Activated CD8-positive, alpha-beta memory T cell treated with anti-CD3 and anti-CD28 coated beads for 36 hours (primary cell): ENCODE data around the gene TIGD3. TPM values are rescaled to one million over a fixed set of nuclear protein-coding genes. Genes with fewer than 3 reads are reported as not detected.

Source experiments
- CTCF ChIA-PET: fragments of 350-600 bp; sonication (Branson Sonifier 250); formaldehyde crosslinking; loops from one replicate; lab custom pipeline; 2021; ENCODE audit warnings: antibody characterized with exemption; lab: Charles Lee
- POLR2A ChIA-PET: fragments of 350-600 bp; sonication (Branson Sonifier 250); formaldehyde crosslinking; loops from one replicate; lab custom pipeline; 2021; ENCODE audit warnings: antibody characterized with exemption; lab: Charles Lee
- total RNA-seq, 2 experiments: library from RNA; stranded (reverse); gene quantifications; one replicate each; pipeline ENCODE4 v1.2.3, GENCODE V29; 2021

The TIGD3 gene
- total RNA-seq, 2 experiments from 2014 or later = 0.65 TPM

DNA sequence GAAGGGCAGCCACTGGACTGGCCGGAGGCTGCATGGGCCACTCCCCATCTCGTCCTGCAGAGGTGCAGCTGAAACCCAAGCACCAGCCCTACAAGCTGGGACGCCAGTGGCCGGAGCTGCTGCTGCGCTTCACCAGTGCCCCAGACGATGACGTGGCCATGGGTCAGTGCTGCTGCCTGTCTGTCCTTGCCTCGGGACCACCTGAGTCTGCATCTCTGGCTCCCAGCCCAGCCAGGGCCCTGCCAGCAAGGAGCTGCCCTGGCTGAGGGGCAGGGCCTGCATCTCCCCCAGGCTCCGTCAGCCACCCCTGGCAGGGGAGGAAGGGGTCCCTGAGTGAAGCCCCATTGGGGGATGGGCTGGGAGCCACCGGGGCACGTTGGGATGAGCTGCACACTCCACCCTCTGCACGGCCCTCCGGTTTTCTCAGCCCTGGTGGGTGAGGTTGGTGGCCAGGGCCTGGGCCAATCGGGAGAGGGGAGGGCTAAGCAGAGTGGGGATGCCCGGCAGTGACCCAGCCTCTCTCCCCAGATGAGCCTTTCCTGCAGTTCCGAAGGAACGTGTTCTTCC is 39.0 kb downstream of the TIGD3 start:
- POLR2A ChIA-PET = no interaction called here
- CTCF ChIA-PET = interaction anchor here (1.0 kb wide), 1 partner anchor 32 kb away, joined by 3 read pairs; no protein-coding TSS in a partner anchor

DNA sequence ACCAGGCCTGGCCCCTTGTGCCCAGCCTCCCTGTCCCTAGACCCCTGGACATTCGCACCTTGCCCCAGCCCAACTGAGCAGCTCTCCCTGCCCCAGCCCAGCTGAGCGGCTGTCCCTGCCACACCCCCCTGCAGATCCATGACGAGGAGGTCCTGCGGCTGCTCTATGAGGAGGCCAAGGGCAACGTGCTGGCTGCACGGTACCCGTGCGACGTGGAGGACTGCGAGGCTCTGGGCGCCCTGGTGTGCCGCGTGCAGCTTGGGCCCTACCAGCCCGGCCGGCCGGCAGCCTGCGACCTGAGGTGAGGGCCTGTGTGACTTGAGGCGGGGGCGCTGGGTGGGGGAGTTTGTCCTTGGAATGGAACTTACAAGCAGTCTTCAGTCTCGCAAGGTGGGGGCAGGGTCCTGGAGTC is 39.6 kb downstream of the TIGD3 start:
- ChIA-PET POLR2A (no interaction called here), CTCF (interaction anchor here (1.0 kb wide), 1 partner anchor 32 kb away, joined by 3 read pairs; no protein-coding TSS in a partner anchor)

DNA sequence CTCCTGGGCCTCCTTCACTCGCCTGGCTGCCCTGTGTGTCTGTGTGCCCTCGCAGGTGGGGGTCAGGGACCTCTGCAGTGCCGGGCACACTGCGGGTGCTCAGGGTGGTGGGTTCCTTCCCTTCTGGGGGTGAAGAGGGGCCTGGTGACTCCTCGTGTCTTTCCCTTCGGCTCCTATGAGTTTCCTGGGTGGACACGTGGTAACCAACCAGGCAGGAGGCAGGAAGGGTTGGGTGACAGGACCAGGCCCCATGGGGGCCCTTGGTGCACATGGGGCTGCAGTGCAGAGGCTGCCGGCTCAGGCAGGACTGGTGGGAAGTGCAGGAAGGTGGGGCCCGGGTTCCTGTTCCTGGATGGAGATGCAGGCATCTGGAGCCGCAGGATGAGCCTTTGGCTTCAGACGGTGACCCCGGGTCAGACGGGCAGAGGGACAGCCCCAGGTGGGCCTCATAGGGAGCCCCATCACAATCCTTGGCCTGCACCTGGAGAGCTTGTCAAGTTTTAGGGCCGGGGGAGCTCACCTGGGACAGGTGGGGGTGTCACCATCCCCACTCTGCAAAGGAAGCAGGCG is 41.5 kb downstream of the TIGD3 start:
- ChIA-PET POLR2A (no interaction called here), CTCF (interaction anchor here (0.5 kb wide), 1 partner anchor 132 kb away, joined by 3 read pairs; no protein-coding TSS in a partner anchor)

DNA sequence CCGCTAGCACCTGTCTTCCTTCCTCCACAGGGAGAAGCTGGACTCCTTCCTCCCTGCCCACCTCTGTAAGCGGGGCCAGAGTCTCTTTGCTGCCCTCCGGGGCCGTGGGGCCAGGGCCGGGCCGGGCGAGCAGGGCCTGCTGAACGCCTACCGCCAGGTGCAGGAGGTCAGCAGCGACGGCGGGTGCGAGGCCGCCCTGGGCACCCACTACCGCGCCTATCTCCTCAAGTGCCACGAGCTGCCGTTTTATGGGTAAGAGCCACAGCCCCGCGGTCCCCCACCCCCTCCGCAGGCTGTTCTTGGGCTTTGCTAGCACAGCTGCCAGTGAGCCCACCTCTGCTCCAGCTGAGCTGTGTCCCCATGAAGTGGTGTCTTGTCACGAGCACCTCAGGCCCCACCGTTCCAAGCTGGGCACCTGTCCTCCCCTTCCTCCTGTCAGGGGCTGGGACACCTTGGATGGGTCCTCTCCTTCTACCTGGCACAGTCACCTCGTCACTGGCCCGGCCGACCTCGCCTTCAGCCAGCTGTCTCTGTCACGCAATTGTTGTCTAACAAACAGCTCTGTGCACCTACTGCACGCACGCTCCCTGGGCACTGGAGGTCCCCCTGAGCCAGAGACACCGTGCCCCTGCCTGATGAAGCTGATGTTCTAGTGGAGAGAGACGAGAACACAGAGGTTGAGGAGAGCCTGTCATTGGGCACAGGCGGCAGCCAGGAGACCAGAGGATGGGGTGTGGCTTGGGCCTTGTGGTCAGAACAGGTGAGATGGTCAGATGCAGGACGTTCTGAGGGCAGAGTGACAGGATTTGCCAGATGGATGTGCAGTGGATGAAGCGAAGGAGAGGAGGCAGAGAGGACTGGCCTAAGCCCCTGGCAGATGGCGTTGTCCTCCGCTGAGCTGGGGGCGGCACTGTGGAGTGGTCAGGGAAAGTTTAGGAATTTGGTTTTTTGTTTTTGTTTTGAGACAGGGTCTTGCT is 42.5 kb downstream of the TIGD3 start:
- CTCF ChIA-PET = interaction anchor here (1.2 kb wide), 1 partner anchor 19 kb away, joined by 3 read pairs; no protein-coding TSS in a partner anchor
- POLR2A ChIA-PET = interaction anchor here (0.7 kb wide), 1 partner anchor 14 kb away, joined by 3 read pairs; no protein-coding TSS in a partner anchor

DNA sequence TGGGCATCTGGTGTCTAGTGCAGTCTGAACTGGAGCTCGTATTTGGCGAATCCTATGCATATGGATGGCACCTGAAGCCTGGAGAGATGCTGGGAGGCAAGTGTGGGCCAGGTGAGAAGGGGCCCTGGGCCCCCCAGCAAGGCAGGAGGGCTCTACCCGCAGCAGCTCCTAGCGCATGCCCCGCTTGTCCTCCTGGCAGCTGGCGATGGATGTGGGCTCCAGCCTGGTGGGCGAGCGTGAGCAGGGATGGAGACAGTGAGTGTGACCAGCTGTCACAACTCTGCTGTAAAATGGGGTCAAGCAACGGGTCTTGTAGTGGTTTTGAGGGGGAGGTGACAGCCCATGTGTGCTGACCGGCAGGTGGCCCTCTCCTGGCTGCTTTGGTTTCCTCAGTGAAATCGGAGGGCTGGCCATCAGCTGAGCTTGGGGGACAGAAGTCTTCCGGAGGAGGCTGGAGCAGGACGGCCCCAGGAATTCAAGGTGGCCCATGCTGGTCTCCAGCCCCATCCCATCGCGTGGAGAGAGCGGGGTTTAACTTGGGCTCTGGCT is 43.9 kb downstream of the TIGD3 start:
- ChIA-PET POLR2A (interaction anchor here (0.6 kb wide), 1 partner anchor 9 kb away, joined by 3 read pairs; no protein-coding TSS in a partner anchor), CTCF (no interaction called here)

DNA sequence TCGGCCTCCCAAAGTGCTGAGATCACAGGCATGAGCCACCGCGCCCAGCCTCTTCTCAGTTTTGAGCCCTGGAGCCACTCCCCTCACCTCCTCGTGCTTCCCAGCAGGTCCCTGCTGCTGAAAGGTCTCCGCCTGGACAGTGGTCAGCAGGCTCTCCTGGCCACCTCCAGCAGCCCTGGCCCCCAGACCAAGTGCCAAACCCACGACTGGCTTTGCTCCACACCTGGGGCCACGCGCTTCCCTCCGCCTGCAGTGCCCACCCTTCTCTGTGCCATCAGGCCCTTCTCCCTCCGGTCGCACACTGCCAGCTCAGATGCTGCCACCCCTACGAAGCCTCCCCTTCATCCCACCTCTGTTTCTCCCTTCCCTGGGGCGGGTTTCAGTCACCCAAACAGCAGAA is 44.7 kb downstream of the TIGD3 start:
- ChIA-PET CTCF (interaction anchor here (0.7 kb wide), 1 partner anchor 233 kb away, joined by 4 read pairs; no protein-coding TSS in a partner anchor), POLR2A (interaction anchor here (0.6 kb wide), 1 partner anchor 15 kb away, joined by 3 read pairs; no protein-coding TSS in a partner anchor)

DNA sequence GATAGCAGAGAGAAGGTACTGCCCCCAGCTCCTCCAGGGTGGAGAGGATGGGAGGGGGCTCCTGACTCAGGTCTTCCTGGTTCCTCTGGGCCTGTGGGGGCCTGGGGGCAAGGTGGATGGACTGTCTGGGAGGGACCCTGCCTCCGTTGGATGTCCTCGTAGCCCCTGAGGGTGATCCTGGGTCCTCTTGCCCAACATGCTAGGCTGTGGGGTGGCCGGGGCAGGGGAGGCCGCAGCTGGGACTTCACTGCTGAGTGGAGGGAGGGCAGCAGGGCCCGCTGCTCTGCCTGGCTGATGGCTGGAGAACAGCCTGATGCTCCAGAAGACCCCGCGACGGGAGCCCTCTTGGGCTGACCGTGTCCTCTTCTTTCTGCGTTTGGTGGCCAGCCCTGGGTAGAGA is 45.3 kb downstream of the TIGD3 start:
- ChIA-PET CTCF (no interaction called here), POLR2A (interaction anchor here (0.6 kb wide), 1 partner anchor 16 kb away, joined by 3 read pairs; no protein-coding TSS in a partner anchor)

DNA sequence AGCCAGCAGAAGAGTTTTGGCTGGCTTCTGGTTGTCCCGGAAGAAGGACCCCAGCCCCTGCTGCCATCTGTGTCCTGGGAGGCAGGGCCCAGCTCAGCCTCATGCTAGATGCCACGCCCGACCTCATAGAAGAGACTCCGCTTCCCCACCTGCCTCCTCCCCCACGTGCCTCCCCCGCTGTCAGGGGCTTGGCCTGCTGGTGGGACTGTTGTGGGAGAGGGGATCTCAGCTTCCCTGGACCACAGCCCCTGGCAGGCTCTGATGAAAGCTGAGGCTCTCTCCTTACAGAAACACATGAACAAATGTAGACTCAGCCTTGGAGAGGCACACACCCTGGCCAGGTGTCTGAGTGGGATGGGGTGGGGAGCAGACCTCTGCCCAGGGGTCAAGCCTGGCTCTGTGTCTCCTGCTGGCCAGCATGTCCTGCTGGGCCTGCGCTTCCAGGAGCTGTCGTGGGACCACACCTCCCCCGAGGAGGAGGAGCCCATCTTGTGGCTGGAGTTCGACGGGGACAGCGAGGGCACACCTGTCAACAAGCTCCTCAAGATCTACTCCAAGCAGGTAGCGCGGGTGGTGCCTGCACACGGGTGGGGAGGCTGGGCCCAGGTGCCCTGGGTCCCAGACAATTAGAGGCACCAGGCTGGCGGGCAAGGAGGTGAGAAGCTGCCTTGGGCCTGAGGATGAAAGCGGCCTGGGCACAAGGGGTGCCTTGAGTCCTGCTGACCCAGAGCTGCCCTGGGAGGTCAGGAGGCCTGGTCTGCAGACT is 45.9 kb downstream of the TIGD3 start:
- POLR2A ChIA-PET = no interaction called here
- CTCF ChIA-PET = interaction anchor here (0.9 to 1.1 kb wide), 2 partner anchors 15 to 44 kb away, joined by 3 read pairs; no protein-coding TSS in a partner anchor

DNA sequence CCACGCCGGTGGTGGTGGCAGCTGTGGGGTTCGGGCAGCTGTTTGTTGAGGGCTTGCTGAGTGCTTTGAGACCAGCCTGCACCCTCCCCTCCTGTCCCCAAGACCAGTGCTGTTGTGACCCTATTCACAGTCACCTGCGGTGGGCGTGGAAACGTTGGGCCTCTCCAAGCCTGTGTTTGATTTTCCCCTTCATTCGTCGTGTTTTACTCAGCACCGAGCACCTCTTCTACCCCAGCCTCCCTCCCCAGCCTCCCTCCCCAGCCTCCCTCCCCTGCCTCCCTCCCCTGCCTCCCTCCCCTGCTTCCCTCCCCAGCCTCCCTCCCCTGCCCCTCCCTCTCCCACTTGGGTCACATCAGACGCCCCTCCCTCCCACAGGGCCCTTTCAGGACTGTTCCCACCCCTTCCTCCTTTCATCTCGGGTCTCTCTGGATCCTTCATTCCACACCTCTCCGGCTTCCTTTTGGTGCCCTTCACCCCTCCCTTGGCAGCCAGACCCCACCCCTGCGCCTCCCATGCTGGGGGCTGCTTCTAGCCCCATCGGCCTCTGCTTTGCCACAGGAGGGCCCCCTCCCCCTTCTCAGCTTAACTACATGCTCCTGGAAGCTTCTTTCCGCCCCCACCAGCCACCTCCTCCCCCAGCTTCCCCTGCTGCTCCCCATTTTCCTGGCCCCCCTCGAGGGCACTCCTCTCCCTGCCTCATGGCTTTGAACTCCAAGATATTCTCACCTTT is 46.7 kb downstream of the TIGD3 start:
- POLR2A ChIA-PET = no interaction called here
- CTCF ChIA-PET = interaction anchor here (0.9 to 1.5 kb wide), 3 partner anchors 15 to 43 kb away, joined by 3 to 5 read pairs (median 3); no protein-coding TSS in a partner anchor

DNA sequence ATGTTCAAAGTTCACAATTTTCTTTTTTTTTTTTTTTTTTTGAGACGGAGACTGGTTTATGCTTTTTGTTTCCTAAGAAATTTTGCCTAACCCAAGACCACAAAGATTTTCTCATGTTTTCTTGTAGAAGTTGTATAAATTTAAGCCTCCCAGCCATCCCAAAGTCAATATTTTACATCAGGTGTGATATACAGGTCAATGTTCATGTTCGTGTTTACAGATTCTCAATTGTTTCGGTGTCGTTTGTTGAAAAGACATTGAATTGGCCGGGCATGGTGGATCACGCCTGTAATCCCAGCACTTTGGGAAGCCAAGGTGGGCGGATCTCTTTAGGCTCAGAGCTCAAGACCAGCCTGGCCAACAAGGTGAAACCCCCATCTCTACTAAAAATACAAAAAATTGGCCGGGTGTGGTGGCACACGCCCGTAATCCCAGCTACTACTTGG is 47.3 kb downstream of the TIGD3 start:
- POLR2A ChIA-PET = no interaction called here

DNA sequence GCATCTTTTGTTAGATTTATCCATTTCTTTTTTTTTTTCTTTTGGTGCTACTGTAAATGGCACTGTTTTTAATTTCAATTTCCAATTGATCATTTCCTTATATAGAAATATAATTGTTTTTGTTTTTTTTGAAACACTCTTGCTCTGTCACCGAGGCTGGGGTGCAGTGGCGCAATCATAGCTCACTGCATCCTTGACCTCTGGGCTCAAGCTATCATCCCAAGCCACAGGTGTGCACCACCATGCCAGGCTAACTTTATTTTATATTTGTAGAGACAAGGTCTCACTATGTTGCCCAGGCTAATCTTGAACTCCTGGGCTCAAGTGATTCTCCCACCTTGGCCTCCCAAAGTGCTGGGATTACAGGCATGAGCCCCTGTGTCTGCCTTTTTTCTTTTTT is 48.2 kb downstream of the TIGD3 start:
- CTCF ChIA-PET = interaction anchor here (0.8 to 1.5 kb wide), 2 partner anchors 14 to 21 kb away, joined by 3 to 5 read pairs; no protein-coding TSS in a partner anchor

More for the DNA sequence above, 47.3 kb downstream of the TIGD3 start:
- CTCF ChIA-PET = interaction anchor here (1.5 kb wide), 1 partner anchor 15 kb away, joined by 5 read pairs; no protein-coding TSS in a partner anchor

DNA sequence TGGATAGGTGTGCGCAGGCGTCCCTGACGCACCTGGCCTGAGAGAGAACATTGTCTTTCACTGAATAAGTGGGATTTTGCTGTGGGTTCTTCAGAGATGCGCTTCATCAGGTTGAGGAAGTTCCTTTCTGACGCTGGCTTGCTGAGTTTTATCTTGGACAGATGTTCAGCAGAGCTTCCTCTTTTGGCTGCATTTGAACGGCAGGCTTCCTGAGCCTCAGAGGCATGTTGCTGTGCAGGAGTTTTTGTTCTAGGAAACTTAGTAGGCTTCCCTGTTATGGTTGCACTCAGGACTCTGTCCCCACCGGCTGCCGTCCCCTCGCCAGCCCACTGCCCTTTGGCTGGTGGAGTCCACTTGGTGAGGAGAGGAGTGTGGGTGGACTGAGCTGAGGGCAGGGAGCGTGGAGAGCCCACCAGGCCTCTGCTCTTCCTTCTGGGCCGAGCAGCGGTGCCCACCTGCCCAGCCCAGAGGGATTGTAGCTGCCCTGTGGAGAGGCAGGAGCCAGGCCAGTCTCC is 49.1 kb downstream of the TIGD3 start:
- ChIA-PET POLR2A (no interaction called here), CTCF (interaction anchor here (0.8 kb wide), 1 partner anchor 22 kb away, joined by 3 read pairs; no protein-coding TSS in a partner anchor)

More for the DNA sequence above, 48.2 kb downstream of the TIGD3 start:
- POLR2A ChIA-PET = interaction anchor here (0.8 kb wide), 1 partner anchor 34 kb away, joined by 5 read pairs; no protein-coding TSS in a partner anchor

DNA sequence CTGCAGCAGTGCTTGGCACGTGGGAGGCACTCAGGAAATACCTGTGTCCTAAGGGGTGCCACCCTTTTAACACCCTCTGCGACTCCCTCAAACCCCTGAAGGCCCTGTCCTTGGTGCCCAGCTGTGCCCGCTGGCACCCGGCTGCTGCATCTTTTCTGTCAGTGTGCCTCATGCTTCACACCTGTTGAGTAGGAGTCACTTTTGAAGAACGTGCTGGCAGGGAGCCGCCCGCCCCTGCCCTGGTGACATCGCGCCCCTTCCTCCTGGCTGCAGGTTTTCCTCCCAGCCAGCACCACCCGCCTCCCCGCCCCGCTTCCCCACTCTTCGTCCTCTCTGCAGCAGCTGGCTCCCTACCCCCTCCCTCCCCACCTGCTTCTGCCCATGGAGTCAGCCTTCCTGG is 49.7 kb downstream of the TIGD3 start:
- CTCF ChIA-PET = interaction anchor here (1.0 kb wide), 1 partner anchor 16 kb away, joined by 3 read pairs; no protein-coding TSS in a partner anchor
- POLR2A ChIA-PET = no interaction called here

DNA sequence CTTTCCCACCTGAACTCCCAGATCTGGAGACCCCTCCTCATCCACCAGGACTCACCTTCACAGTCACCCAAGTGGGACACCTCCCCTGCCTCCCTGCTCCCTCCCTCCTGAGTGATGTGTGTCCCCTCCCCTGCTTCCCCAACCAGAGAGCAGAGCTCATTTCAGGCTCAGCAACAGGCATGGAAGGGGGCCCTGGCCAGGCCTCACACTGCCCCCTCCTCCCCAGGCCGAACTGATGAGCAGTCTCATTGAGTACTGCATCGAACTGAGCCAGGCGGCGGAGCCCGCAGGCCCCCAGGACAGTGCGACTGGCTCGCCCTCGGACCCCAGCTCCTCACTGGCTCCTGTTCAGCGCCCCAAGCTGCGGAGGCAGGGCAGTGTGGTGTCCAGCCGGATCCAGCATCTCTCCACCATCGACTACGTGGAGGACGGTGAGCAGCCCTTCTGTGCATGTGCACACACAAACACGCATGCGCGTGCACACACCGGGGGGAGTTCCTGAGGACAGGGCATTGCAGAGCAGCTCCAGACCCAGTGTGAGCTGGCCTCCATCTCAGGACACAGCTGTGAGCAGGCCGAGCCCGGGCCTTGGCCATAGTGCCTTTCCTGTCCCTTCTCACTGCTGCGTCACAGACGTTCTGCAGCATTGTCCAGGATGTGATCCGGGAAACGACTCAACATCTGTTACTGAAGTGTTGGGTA is 50.2 kb downstream of the TIGD3 start:
- POLR2A ChIA-PET = no interaction called here
- CTCF ChIA-PET = interaction anchor here (1.0 kb wide), 1 partner anchor 16 kb away, joined by 3 read pairs; no protein-coding TSS in a partner anchor
